WI38 (cell line): ENCODE results near the gene C1orf21.

Experiments used
- H3K4me3 ChIP-seq: 2 replicates; pipeline ENCODE4 v1.5.1; 2011; ENCODE audit warnings: low read depth, mild to moderate bottlenecking, control low read depth, low read length
- CTCF ChIP-seq: IDR thresholded peaks from 2 replicates; pipeline ENCODE4 v1.5.1; 2012; ENCODE audit warnings: low read depth, mild to moderate bottlenecking, control low read depth, low read length

C1orf21 gene

GRCh38 chr1:184512724-184513123, 125.9 kb downstream of the C1orf21 start:
- no peak for TF ChIP-seq CTCF
- no peak overlapping the region for H3K4me3 ChIP-seq

GRCh38 chr1:184513421-184513820, 126.6 kb downstream of the C1orf21 start:
- TF ChIP-seq CTCF = no peak
- H3K4me3 ChIP-seq = no peak overlapping the region

GRCh38 chr1:184513966-184514365, 127.1 kb downstream of the C1orf21 start:
- TF ChIP-seq CTCF = no peak
- no peak overlapping the region for H3K4me3 ChIP-seq

- TF ChIP-seq CTCF = no peak
- H3K4me3 ChIP-seq = no peak overlapping the region
These were observed 127.6 kb downstream of the C1orf21 start for GRCh38 chr1:184514447-184514846.

- H3K4me3 ChIP-seq = no peak overlapping the region
- no peak for TF ChIP-seq CTCF
These were observed 130.3 kb downstream of the C1orf21 start for GRCh38 chr1:184517130-184517529.

- no peak for TF ChIP-seq CTCF
- no peak overlapping the region for H3K4me3 ChIP-seq
These were observed 132.0 kb downstream of the C1orf21 start for GRCh38 chr1:184518736-184519357.

GRCh38 chr1:184520336-184520735, 133.5 kb downstream of the C1orf21 start:
- no peak overlapping the region for H3K4me3 ChIP-seq
- no peak for TF ChIP-seq CTCF
